ENCODE results near the gene EMX1. TPM values are rescaled to one million over a fixed set of nuclear protein-coding genes. Genes with fewer than 3 reads are reported as not detected.
"Not testable (repeated sequence)": the region's sequence is repeated elsewhere in the genome, so short reads cannot be mapped to it uniquely, and the experiment has no call there.

Gene EMX1
- total and polyA plus RNA-seq, 4 experiments from 2014 or later: not detected

DNA sequence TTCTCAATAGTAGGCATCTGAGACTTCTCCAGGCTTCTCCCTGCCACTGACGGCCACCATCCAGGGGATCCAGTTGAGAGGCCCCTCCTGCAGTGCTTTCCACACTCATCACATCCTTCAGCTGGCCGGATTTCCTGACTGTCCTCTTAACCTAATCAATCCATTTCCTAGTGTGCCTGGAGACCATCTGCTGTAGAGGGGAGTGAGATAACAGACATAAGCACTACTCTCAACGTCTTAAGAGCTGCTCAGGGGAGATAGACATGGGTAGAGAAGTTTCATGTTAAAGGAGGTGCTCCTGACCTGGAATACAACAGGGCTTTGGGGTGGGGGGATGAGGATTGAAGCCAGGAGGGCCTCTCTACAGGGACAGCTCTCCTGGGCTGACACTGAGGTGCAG lies 15.9 kb upstream of the EMX1 start:
- H3K4me1 ChIP-seq (ENCODE audit: insufficient read depth, low read length): no peaks in the 10 kb centered on the region
- no peaks in the 10 kb centered on the region for H3K36me3 ChIP-seq (ENCODE audit: insufficient read depth, low read length)
- peak overlapping the region in 1 of 7 donors; percentile 66 for H3K27ac Mint-ChIP-seq
- H3K4me3 Mint-ChIP-seq: no peak overlapping the region
- DNase-seq: no peak
- H3K4me1 Mint-ChIP-seq: no peaks in the 10 kb centered on the region
- intact Hi-C loops (cut with micrococcal nuclease): no loop called here
- peaks cover 4% of the 10 kb centered on the region for H3K27me3 ChIP-seq (ENCODE audit: insufficient read depth, low read length)
- H3K9me3 Mint-ChIP-seq: peaks cover 0 to 5% (median 0%) of the 10 kb centered on the region in 8 donors
- H3K27me3 Mint-ChIP-seq: peaks cover 36 to 44% of the 10 kb centered on the region in 2 donors
- no peak overlapping the region for H3K4me3 ChIP-seq (ENCODE audit: low read length in 2 of 2)
- ChIA-PET POLR2A (ENCODE audit: partially characterized antibody) (no interaction called here), CTCF (ENCODE audit: partially characterized antibody) (no interaction called here)
- no peaks in the 10 kb centered on the region for H3K36me3 Mint-ChIP-seq
- H3K9me3 ChIP-seq (ENCODE audit: control insufficient read depth in 1 of 2, low read length in 2 of 2): no peaks in the 10 kb centered on the region
- no peak overlapping the region for H3K27ac ChIP-seq (ENCODE audit: low read depth, low read length)

DNA sequence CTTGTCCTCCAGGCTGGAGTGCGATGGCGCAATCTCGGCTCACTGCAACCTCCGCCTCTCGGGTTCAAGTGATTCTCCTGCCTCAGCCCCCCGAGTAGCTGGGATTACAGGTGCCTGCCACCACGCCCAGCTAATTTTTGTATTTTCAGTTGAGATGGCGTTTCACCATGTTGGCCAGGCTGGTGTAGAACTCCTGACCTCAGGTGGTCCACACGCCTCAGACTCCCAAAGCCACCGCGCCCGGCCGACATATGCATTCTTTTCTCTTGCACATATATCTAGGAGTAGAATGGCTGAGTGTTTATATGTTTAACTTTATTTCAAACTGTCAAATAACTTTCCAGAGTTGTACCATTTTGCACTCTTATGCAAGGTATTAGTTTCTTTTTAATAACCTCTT lies 9.9 kb upstream of the EMX1 start:
- H3K4me3 ChIP-seq (ENCODE audit: low read length in 2 of 2); DNase-seq; H3K27ac Mint-ChIP-seq; H3K4me1 Mint-ChIP-seq; H3K27ac ChIP-seq (ENCODE audit: low read depth, low read length); H3K9me3 Mint-ChIP-seq; H3K4me1 ChIP-seq (ENCODE audit: insufficient read depth, low read length); H3K36me3 ChIP-seq (ENCODE audit: insufficient read depth, low read length); CTCF ChIA-PET (ENCODE audit: partially characterized antibody); POLR2A ChIA-PET (ENCODE audit: partially characterized antibody); H3K36me3 Mint-ChIP-seq; intact Hi-C loops (cut with micrococcal nuclease); H3K4me3 Mint-ChIP-seq; H3K9me3 ChIP-seq (ENCODE audit: control insufficient read depth in 1 of 2, low read length in 2 of 2): not testable (repeated sequence)
- peaks cover 49 to 57% of the 10 kb centered on the region in 2 donors for H3K27me3 Mint-ChIP-seq
- H3K27me3 ChIP-seq (ENCODE audit: insufficient read depth, low read length): peaks cover 21% of the 10 kb centered on the region

DNA sequence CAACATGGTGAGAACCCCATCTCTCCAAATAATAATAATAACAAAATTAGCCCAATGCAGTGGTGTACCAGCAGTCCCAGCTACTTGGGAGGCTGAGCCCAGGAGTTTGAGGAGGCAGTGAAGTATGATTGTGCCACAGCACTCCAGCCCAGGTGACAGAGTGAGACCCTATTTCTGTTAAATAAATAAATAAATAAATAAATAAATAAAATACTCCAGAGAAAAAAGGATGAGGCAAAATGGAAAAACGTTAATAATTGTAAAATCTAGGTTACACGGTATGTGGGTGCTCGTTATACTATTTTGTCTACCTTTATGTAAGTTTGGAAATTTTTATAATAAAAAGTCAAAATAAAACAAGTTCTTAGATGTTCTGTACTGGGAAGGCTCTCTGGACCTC lies 8.6 kb upstream of the EMX1 start:
- CTCF ChIA-PET (ENCODE audit: partially characterized antibody): no interaction called here
- H3K9me3 ChIP-seq (ENCODE audit: control insufficient read depth in 1 of 2, low read length in 2 of 2): no peaks in the 10 kb centered on the region
- DNase-seq: no peak
- Mint-ChIP-seq H3K4me1 (peaks cover 0 to 6% (median under 1%) of the 10 kb centered on the region in 4 donors), H3K4me3 (no peak overlapping the region), H3K36me3 (no peaks in the 10 kb centered on the region), H3K27ac (no peak overlapping the region), H3K27me3 (peaks cover 49 to 57% of the 10 kb centered on the region in 2 donors), H3K9me3 (peaks cover 0 to 3% (median 0%) of the 10 kb centered on the region in 8 donors)
- H3K36me3 ChIP-seq (ENCODE audit: insufficient read depth, low read length): no peaks in the 10 kb centered on the region
- no peaks in the 10 kb centered on the region for H3K4me1 ChIP-seq (ENCODE audit: insufficient read depth, low read length)
- POLR2A ChIA-PET (ENCODE audit: partially characterized antibody): no interaction called here
- intact Hi-C loops (cut with micrococcal nuclease): no loop called here
- peaks cover 25% of the 10 kb centered on the region for H3K27me3 ChIP-seq (ENCODE audit: insufficient read depth, low read length)
- H3K4me3 ChIP-seq (ENCODE audit: low read length in 2 of 2): no peak overlapping the region
- no peak overlapping the region for H3K27ac ChIP-seq (ENCODE audit: low read depth, low read length)

- Histone ChIP-seq H3K27ac (ENCODE audit: low read depth, low read length) (no peak overlapping the region), H3K27me3 (ENCODE audit: insufficient read depth, low read length) (peaks cover 48% of the 10 kb centered on the region), H3K9me3 (ENCODE audit: control insufficient read depth in 1 of 2, low read length in 2 of 2) (no peaks in the 10 kb centered on the region), H3K4me3 (ENCODE audit: low read length in 2 of 2) (no peak overlapping the region), H3K4me1 (ENCODE audit: insufficient read depth, low read length) (peaks cover 16% of the 10 kb centered on the region), H3K36me3 (ENCODE audit: insufficient read depth, low read length) (no peaks in the 10 kb centered on the region)
- Mint-ChIP-seq H3K4me3 (no peak overlapping the region), H3K36me3 (peaks cover 0 to 3% of the 10 kb centered on the region in 2 donors), H3K4me1 (peaks cover 10 to 26% (median 15%) of the 10 kb centered on the region in 4 donors), H3K27me3 (peaks cover 56 to 69% of the 10 kb centered on the region in 2 donors), H3K9me3 (peaks cover 0 to 2% (median 0%) of the 10 kb centered on the region in 8 donors), H3K27ac (no peak overlapping the region)
- DNase-seq: no peak
- CTCF ChIA-PET (ENCODE audit: partially characterized antibody): no interaction called here
- intact Hi-C loops (cut with micrococcal nuclease): no loop called here
- POLR2A ChIA-PET (ENCODE audit: partially characterized antibody): no interaction called here
These were observed 6.1 kb upstream of the EMX1 start for GRCh38 chr2:72911256-72911655.

DNA sequence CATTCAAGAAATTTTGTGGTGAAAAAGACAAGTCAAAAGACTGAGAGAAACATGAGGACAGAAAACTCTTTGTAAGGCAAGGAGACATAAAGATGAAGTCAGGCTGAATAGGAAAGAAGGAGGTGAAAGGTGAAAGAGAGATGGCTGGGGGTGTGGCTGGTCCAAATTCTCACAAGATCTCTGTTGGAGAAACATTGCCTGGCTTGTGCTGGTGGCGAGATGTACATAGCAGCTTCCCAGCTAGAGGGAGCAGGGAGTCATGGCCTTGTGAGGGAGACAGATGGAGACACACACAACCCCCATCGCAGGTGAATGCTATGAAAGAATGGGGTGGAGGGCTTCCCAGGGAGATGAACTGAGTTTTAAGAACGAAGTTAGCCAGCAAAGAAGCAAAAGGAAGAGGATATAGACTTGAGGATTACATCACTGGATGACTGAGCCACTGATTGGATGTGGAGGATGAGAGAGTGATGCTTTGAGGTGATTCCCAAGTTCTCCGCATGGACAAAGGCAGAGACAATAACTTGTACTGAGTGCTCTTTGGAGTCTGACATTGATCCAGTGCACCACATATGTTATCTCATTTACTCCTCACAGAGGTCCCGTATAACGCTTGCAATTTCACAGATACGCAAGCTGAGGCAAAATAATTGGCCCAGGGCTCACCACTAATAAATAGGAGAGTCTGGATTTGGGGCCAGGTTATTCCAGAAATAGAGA lies 3.7 kb upstream of the EMX1 start:
- no peaks in the 10 kb centered on the region for H3K9me3 Mint-ChIP-seq
- peaks cover 31% of the 10 kb centered on the region for H3K4me1 ChIP-seq (ENCODE audit: insufficient read depth, low read length)
- no peak for DNase-seq
- ChIA-PET CTCF (ENCODE audit: partially characterized antibody) (no interaction called here), POLR2A (ENCODE audit: partially characterized antibody) (no interaction called here)
- peaks cover 15 to 35% (median 21%) of the 10 kb centered on the region in 4 donors for H3K4me1 Mint-ChIP-seq
- H3K27me3 Mint-ChIP-seq: peaks cover 61 to 62% of the 10 kb centered on the region in 2 donors
- no peak overlapping the region for H3K27ac ChIP-seq (ENCODE audit: low read depth, low read length)
- no peaks in the 10 kb centered on the region for H3K36me3 ChIP-seq (ENCODE audit: insufficient read depth, low read length)
- H3K36me3 Mint-ChIP-seq: peaks cover 0 to 3% of the 10 kb centered on the region in 2 donors
- H3K4me3 Mint-ChIP-seq: peak overlapping the region in 2 of 8 donors; percentile 29 to 44
- H3K27ac Mint-ChIP-seq: peak overlapping the region in 1 of 7 donors; percentile 0
- intact Hi-C loops (cut with micrococcal nuclease): no loop called here
- no peak overlapping the region for H3K4me3 ChIP-seq (ENCODE audit: low read length in 2 of 2)
- H3K9me3 ChIP-seq (ENCODE audit: control insufficient read depth in 1 of 2, low read length in 2 of 2): no peaks in the 10 kb centered on the region
- peaks cover 58% of the 10 kb centered on the region for H3K27me3 ChIP-seq (ENCODE audit: insufficient read depth, low read length)

GRCh38 chr2:72914206-72914559 lies 3.1 kb upstream of the EMX1 start:
- Histone ChIP-seq H3K27ac (ENCODE audit: low read depth, low read length) (no peak overlapping the region), H3K36me3 (ENCODE audit: insufficient read depth, low read length) (no peaks in the 10 kb centered on the region), H3K4me1 (ENCODE audit: insufficient read depth, low read length) (peaks cover 34% of the 10 kb centered on the region), H3K27me3 (ENCODE audit: insufficient read depth, low read length) (peaks cover 60% of the 10 kb centered on the region), H3K9me3 (ENCODE audit: control insufficient read depth in 1 of 2, low read length in 2 of 2) (no peaks in the 10 kb centered on the region), H3K4me3 (ENCODE audit: low read length in 2 of 2) (no peak overlapping the region)
- Mint-ChIP-seq H3K9me3 (no peaks in the 10 kb centered on the region), H3K4me1 (peaks cover 15 to 39% (median 24%) of the 10 kb centered on the region in 4 donors), H3K27ac (no peak overlapping the region), H3K4me3 (peak overlapping the region in 2 of 8 donors; percentile 18 to 29), H3K27me3 (peaks cover 59 to 63% of the 10 kb centered on the region in 2 donors), H3K36me3 (peaks cover 0 to 3% of the 10 kb centered on the region in 2 donors)
- intact Hi-C loops (cut with micrococcal nuclease): no loop called here
- CTCF ChIA-PET (ENCODE audit: partially characterized antibody): interaction anchor here (1.6 kb wide), 1 partner anchor 27 kb away, joined by 5 read pairs; the partner anchor contains the start of gene SPR
- POLR2A ChIA-PET (ENCODE audit: partially characterized antibody): no interaction called here
- DNase-seq: no peak

GRCh38 chr2:72914589-72915319 lies 2.6 kb upstream of the EMX1 start:
- peaks cover 0 to 2% (median 0%) of the 10 kb centered on the region in 8 donors for H3K9me3 Mint-ChIP-seq
- H3K4me1 ChIP-seq (ENCODE audit: insufficient read depth, low read length): peaks cover 37% of the 10 kb centered on the region
- ChIA-PET POLR2A (ENCODE audit: partially characterized antibody) (no interaction called here), CTCF (ENCODE audit: partially characterized antibody) (interaction anchor here (1.6 kb wide), 1 partner anchor 27 kb away, joined by 5 read pairs; the partner anchor contains the start of gene SPR)
- no peak overlapping the region for H3K4me3 ChIP-seq (ENCODE audit: low read length in 2 of 2)
- peak overlapping the region in 2 of 7 donors; percentile 66 to 79 for H3K27ac Mint-ChIP-seq
- H3K4me1 Mint-ChIP-seq: peaks cover 18 to 45% (median 29%) of the 10 kb centered on the region in 4 donors
- intact Hi-C loops (cut with micrococcal nuclease): no loop called here
- no peak overlapping the region for H3K27ac ChIP-seq (ENCODE audit: low read depth, low read length)
- H3K4me3 Mint-ChIP-seq: peak overlapping the region; percentile 65 to 89 (median 74)
- H3K27me3 ChIP-seq (ENCODE audit: insufficient read depth, low read length): peaks cover 62% of the 10 kb centered on the region
- DNase-seq: no peak
- H3K36me3 Mint-ChIP-seq: peaks cover 0 to 3% of the 10 kb centered on the region in 2 donors
- no peaks in the 10 kb centered on the region for H3K9me3 ChIP-seq (ENCODE audit: control insufficient read depth in 1 of 2, low read length in 2 of 2)
- no peaks in the 10 kb centered on the region for H3K36me3 ChIP-seq (ENCODE audit: insufficient read depth, low read length)
- peaks cover 59 to 65% of the 10 kb centered on the region in 2 donors for H3K27me3 Mint-ChIP-seq
